Fibroblast of skin of back (primary cell): ENCODE data around the gene PMEL.
A peak's percentile ranks its signal among the peaks of the same experiment; 100 is the strongest.
"Not testable (repeated sequence)": the region's sequence is repeated elsewhere in the genome, so short reads cannot be mapped to it uniquely, and the experiment has no call there.

Source experiments
- DNase-seq: peaks from one replicate; pipeline ENCODE4 v3.0.0-alpha.2; 2013

PMEL gene

DNA sequence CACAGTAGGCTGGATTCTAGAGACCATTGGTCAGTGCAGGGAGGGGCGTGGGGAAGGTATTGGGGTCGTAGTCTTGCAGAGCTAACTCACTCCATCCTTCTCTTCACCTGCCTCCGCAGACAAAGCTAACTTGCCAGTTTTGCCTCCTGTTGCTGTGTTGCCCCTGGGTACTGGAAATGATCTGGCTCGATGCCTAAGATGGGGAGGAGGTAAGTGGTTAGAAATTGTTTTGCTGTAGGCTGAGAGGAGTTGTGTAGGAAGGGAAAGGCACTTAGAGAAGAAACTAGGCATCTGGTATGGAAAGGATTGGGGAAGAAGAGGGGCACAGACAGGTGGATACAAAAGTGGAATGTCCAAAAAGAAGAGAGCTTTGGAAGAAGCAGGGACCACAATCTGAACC, 23.8 kb downstream of the PMEL start:
- no peak for DNase-seq

DNA sequence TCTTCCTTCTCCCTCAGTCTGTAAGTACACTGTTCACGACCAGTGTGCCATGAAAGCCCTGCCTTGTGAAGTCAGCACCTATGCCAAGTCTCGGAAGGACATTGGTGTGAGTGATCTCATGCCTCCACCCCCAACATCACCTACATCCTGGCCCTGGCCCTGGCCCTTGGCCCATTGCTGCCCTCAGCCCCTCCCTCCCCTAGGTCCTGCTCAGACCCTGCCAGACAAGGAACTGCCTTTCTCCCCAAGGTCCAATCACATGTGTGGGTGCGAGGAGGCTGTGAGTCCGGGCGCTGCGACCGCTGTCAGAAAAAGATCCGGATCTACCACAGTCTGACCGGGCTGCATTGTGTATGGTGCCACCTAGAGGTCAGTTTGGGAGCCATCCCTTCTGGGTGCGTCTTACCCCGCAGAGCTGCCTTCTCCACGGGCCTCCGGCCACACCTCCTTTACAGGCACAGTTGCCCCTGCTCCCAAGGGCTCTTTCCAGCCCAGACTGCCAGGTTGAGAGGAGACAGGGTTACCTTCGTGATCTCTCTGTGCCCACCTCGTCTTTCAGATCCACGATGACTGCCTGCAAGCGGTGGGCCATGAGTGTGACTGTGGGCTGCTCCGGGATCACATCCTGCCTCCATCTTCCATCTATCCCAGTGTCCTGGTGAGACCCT, 25.6 kb downstream of the PMEL start:
- DNase-seq, result peak; percentile 79

GRCh38 chr12:55938826-55939501, 26.9 kb downstream of the PMEL start:
- no peak for DNase-seq

GRCh38 chr12:55937981-55938380, 27.9 kb downstream of the PMEL start:
- DNase-seq, result peak; percentile 27

DNA sequence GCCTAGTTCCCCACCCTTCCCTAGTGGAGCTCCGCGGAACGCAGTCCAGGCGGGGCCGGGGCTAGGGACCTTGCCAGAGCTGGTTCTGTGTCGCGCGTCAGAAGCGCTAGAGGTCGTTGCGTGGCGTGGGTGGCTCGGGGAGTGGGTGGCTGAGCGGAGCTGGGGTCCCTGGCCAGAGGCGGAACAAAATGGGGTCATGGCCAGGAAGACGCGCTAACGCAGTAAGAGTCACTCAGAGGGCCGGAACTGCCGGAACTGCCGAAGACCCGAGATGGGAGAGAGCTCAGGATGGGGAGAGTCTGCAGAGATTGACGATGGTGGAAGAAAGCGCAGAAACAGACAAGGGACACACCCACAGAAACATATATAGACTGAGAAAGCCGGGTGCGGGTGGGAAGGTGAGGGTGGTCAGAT, 30.1 kb downstream of the PMEL start:
- DNase-seq, result no peak

GRCh38 chr12:55934773-55935172, 31.1 kb downstream of the PMEL start:
- DNase-seq, result no peak

DNA sequence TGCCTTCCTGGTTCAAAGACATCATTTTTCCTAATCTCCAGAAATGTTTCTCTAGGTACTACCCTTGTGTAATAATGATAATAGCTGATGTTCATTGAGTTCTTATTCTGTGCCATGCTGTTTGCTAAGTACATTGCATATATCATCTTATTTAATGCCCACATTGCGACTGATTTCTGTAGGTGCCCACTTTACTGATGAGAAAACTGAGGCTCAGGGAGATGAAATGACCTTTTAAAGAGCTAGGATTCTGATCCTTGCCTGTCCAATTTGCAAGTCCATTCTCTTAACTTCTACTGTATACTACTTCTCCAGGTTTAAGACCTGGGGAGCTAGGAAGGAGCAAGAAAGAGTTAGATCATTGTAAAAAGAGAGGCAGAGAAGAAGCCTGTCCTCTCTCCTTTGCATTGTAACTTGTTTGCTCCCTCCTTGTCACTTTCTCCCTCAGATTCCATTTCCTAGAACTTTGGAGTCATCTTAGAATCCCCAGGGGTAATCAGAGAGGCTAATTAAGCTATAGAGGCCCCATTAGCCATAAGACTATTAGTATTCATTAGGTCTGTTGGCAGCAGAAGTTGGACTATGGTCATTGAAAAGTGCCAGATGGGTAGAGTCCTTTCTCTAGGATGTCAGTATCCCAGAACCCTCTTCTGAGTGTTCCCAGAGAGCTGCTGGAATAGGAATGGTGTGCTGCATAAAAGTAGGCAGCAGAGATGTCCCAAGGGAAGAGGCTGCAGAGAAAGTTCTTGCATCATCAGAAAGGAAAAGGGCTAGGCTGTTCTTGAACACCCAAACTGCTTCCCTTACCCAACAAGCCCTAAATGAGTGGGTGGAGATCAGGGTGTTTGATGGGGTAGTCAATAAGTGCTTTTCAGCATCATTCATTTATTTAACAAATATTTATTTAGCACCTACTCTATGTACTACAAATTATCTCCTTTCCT, 31.8 kb downstream of the PMEL start:
- peak; percentile 35 for DNase-seq

DNA sequence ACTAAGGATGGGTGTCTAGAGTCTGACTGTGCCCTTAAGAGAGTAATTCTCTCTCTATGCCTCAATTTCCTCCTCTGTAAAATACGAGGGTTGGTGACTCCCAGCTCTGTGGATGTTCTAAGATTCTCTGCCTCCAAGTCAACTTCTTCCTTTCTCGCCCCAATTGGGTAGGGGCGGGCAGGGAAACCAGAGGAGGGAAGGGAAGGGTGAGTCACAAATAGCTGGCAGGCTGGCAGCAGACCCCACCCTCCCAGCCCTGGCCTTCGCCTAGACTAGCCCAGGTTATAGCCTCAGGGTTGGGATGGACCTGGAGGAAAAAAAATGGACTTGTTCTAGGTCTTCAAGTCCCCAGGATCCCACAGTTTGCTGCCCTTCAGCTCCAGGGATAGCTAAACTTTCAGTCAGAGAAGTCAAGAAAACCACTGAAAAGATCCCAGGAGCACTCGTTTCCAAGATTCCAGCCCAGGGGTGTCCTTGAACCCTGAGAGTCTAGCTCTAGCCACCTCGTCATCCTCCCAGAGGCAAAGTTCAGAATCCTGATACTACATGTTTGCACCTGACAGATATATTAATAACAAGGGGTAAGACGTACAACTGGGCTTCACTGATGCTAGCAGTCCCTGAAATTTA, 32.6 kb downstream of the PMEL start:
- DNase-seq, result peak; percentile 73

GRCh38 chr12:55932551-55932910, 33.3 kb downstream of the PMEL start:
- no peak for DNase-seq

- DNase-seq, result peak; percentile 50
Measured at GRCh38 chr12:55931780-55932550, 33.9 kb downstream of the PMEL start.

GRCh38 chr12:55931317-55931779, 34.5 kb downstream of the PMEL start:
- no peak for DNase-seq

DNA sequence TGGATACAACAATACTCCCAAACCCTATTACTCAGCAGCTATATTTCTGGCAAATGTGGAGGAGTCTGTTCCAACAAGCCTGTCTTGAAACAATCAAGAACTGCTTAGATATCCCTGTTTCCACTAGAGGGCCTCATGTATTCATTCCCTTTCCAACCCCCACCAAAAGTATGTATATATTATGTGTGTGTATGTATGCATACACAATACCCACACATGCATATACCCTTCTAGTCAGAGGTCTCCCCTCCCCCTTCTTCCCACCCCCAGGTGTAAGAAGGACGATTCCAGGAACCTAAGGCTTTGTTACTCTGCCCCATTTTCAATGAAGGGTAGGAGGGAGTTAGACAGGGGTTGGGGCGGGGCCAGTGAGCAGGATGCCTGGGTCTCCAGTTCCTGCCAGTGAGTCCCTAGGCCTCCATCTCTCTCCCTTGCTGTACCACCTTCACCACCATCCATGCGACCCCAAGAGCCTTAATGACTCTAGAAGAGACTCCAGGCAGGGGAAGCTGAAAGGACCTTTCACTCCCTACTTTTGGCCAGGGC, 35.0 kb downstream of the PMEL start, which contains the start of gene DGKA:
DGKA (plus strand) TSS at position 392 of the 546 bp plus-strand sequence. CDS start 5,342 bp downstream, outside the sequence.
- peak; percentile 80 for DNase-seq

GRCh38 chr12:55929306-55929791, 36.5 kb downstream of the PMEL start:
- no peak for DNase-seq

DNA sequence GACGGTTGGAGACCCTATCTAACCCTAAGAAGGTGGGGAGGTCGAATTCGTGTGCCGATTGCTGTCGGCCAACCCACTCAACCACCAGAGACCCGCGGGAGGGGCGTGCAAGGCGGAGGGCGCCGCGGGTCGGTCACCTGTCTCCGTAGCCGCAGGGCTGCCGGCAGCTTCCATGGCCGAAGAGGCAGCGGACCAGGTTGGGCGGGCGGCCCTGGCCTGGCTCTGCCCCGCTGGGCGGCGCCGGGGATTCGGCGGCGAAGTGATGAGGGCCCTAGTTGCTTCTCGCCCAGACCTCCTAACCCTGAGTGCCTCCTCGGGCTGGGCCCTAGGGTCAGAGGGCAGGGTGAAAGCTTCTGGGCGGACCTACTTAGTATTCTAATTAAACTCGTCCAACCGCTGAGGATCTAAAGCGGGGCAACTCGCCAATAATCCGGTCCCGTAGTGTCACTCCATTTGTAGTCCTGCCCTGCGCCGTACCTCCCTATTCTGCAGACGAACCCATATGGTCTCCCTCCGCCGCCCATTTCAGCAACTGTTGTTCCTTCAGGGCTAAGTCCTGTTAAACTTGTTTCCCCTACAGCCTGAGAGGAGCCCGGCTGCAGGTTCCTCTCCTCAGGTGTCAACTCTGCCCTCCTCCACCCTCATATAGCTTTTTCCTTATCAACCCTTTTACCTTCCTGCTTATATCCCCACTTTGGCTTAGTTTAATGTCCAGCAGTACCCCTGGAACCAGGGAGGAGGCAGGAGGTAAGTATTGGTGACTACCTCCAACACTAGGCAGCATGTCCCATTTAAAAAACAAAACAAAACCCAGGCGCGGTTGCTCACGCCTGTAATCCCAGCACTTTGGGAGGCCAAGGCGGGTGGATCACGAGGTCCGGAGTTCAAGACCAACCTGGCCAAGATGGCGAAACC, 38.0 kb downstream of the PMEL start, which contains the start of gene PYM1:
PYM1 (minus strand) TSS at position 307 of the 915 bp plus-strand sequence; CDS start at position 174, 133 bp downstream.
- peak; percentile 61 for DNase-seq

- DNase-seq, result peak; percentile 93
Measured at GRCh38 chr12:55926738-55927587, 38.9 kb downstream of the PMEL start.

DNA sequence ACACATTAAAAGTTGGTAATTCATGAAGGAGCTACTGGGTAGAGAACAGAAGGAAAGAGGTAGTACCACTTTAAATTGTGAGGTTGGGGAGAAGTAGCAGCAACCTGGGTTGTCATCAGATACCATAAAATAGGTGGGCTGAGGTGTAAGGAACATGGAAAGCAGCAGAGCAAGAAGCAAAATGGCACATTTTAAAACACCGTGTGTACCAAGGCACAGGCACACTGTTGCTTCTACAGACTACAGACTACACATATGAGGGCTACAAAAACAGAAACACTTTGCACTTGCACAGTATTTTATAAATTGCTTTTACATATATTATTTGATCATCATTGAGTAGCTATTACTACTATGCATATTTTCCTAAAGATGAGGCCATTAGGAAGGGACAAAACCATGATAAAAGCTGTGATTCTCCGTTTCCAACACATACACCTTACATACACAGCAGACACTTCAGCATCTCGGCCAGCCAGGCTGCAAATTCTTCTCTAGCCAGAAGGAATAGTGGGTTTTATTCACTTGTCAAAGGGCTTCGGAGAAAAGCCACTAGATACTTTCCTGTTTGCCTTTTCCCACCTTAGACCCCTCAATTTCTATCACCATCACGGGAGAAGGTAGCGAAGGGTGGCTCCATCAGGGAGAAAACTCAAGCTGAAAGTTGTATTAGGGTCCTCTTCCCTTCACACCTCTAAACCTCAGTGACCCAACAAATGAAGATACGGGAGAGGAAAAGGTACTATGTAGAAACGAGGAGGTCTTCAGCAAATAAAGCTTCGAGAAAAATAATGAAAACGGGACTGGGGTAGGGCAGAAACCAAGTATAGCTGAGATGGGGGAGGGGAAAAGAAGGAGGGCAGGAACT, 39.7 kb downstream of the PMEL start:
- DNase-seq, result no peak

DNA sequence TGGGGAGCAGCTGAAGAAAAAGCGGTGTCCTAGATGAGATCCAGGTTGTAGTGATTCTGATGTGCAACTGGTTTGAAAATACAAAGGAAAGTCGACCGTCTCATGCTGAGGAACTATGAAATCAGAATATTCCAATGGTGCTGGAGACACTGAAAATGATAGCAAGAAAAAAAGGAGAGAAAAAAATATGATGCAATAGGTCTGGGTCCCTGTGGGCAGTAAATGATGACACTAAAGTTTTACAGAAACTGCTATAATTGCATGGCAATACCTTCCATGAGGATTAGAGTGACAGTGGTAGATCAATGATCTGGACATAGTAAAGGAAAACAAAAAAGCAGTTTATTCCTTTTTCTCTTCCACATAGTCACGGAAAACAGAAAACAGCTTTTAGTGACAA, 40.5 kb downstream of the PMEL start:
- no peak for DNase-seq

DNA sequence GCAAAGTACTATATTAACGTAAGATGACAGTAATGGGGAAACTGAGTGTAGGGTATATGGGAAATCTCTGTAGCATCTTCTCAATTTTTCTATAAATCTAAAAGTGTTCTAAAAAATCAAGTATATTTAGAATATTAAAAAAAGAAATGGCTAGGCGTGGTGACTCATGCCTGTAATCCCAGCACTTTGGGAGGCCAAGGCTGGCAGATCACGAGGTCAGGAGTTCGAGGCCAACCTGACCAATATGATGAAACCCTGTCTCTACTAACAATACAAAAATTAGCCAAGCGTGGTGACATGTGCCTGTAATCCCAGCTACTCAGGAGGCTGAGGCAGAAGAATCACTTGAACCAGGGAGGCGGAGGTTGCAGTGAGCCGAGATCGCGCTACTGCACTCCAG, 42.2 kb downstream of the PMEL start:
- DNase-seq, result not testable (repeated sequence)
